HCT116 (cell line): Measurements from ENCODE around the gene WASF2. TPM values are rescaled to one million over a fixed set of nuclear protein-coding genes. Genes with fewer than 3 reads are reported as not detected.

Experiments used
- ATAC-seq: fragments of 200-7000 bp; cut with Tn5 transposase; 2 replicates; pipeline ENCODE4 v1.9.1; 2020; ENCODE audit warnings: mild to moderate bottlenecking, moderate library complexity
- BruUV-seq: library from RNA; stranded (reverse); fragments of 400-500 nt; replicated peaks from 2 replicates; lab custom pipeline; 2021; lab: Mats Ljungman, UMichigan
- CTCF ChIA-PET: fragments of 300-600 bp; sonication (Branson Sonifier 250); formaldehyde crosslinking; loops from one replicate; lab custom pipeline; 2021; ENCODE audit warnings: antibody characterized with exemption; lab: Charles Lee
- POLR2A ChIA-PET: fragments of 300-600, 350-600 bp; sonication (Branson Sonifier 250); formaldehyde crosslinking; loops from one replicate; lab custom pipeline; 2021; ENCODE audit warnings: antibody characterized with exemption; lab: Charles Lee
- RAD21 ChIA-PET, 2 experiments: fragments of 300-600 bp; sonication (Branson Sonifier 250); formaldehyde crosslinking; loops; one replicate each; lab custom pipeline; 2023; ENCODE audit warnings: low total read pairs in 2 of 2; ENCODE audit not compliant: uncharacterized antibody in 2 of 2, unreplicated experiment in 2 of 2, low non-redundant PET in 1 of 2; lab: Charles Lee
- DNase-seq: peaks from one replicate; pipeline ENCODE4 v3.0.0-alpha.2; 2010; ENCODE audit warnings: low read depth, low spot score
- H2AFZ ChIP-seq: fragments of 200-600 bp; shearing (Covaris generic), sonication (generic); 2 replicates; pipeline ENCODE4 v1.6.1; 2017; ENCODE audit warnings: low read depth, mixed run types, mixed read lengths, antibody characterized with exemption, low read length; ENCODE audit not compliant: poor library complexity, severe bottlenecking
- H3K27ac ChIP-seq: 2 replicates; pipeline ENCODE4 v1.5.1; 2012; ENCODE audit warnings: low read depth, low read length
- H3K27me3 ChIP-seq: fragments of 200-600 bp; sonication (generic); 2 replicates; pipeline ENCODE4 v1.6.1; 2016; ENCODE audit warnings: mixed run types, low read length, mixed read lengths; ENCODE audit not compliant: insufficient read depth
- H3K36me3 ChIP-seq, 2 experiments: fragments of 200-500 bp in 1 of 2; fragments of 200-600 bp in 1 of 2; sonication (Bioruptor generic) in 1 of 2; sonication (generic) in 1 of 2; 2 replicates each; pipeline versions ENCODE4 v1.5.1 to v1.6.1; 2014 to 2016; ENCODE audit warnings: low read length in 2 of 2, inconsistent platforms in 1 of 2, mixed read lengths in 1 of 2, mixed run types in 1 of 2; ENCODE audit not compliant: insufficient read depth in 2 of 2, control insufficient read depth in 1 of 2
- H3K4me1 ChIP-seq, 2 experiments: fragments of 200-600 bp in 1 of 2; sonication (generic) in 1 of 2; 2 replicates each; pipeline versions ENCODE4 v1.5.1 to v1.6.1; 2012 to 2017; ENCODE audit warnings: low read length in 2 of 2, inconsistent platforms in 1 of 2, mild to moderate bottlenecking in 1 of 2, mixed read lengths in 1 of 2, mixed run types in 1 of 2, moderate library complexity in 1 of 2; ENCODE audit not compliant: insufficient read depth in 2 of 2, control insufficient read depth in 1 of 2
- H3K4me2 ChIP-seq: fragments of 200-600 bp; sonication (generic); 2 replicates; pipeline ENCODE4 v1.6.1; 2017; ENCODE audit warnings: mixed run types, low read length, mixed read lengths
- H3K4me3 ChIP-seq, 2 experiments: fragments of 200-600 bp in 1 of 2; sonication (generic) in 1 of 2; replicated peaks in 1 of 2; 2 replicates each; pipeline ENCODE4 v1.5.1; 2011 to 2016; ENCODE audit warnings: low read length in 2 of 2, control low read depth in 1 of 2, low read depth in 1 of 2, mild to moderate bottlenecking in 1 of 2, mixed read lengths in 1 of 2, mixed run types in 1 of 2
- H3K79me2 ChIP-seq: fragments of 200-600 bp; sonication (generic); 2 replicates; pipeline ENCODE4 v1.6.1; 2017; ENCODE audit warnings: mild to moderate bottlenecking, mixed run types, low read length, moderate library complexity, mixed read lengths; ENCODE audit not compliant: insufficient read depth
- H3K9ac ChIP-seq: fragments of 200-600 bp; sonication (generic); 2 replicates; pipeline ENCODE4 v1.6.1; 2016; ENCODE audit warnings: low read length, mixed read lengths
- H3K9me2 ChIP-seq: fragments of 200-600 bp; sonication (generic), shearing (Covaris generic); 2 replicates; pipeline ENCODE4 v1.6.1; 2017; ENCODE audit warnings: mixed run types, mild to moderate bottlenecking, moderate library complexity; ENCODE audit not compliant: insufficient read depth
- H3K9me3 ChIP-seq, 2 experiments: fragments of 200-500 bp in 1 of 2; fragments of 200-600 bp in 1 of 2; sonication (Bioruptor generic) in 1 of 2; sonication (generic) in 1 of 2; 2 replicates each; pipeline ENCODE4 v1.6.1; 2014 to 2017; ENCODE audit warnings: low read length in 2 of 2, mixed read lengths in 2 of 2, inconsistent platforms in 1 of 2, low read depth in 1 of 2, mild to moderate bottlenecking in 1 of 2, mixed run types in 1 of 2, moderate library complexity in 1 of 2; ENCODE audit not compliant: control insufficient read depth in 1 of 2, insufficient read depth in 1 of 2
- H4K20me1 ChIP-seq: fragments of 200-600 bp; sonication (generic), shearing (Covaris generic); 2 replicates; pipeline ENCODE4 v1.6.1; 2017; ENCODE audit warnings: mixed run types, mild to moderate bottlenecking, moderate library complexity; ENCODE audit not compliant: insufficient read depth
- ATF3 ChIP-seq: IDR thresholded peaks from 2 replicates; pipeline ENCODE4 v1.6.1; 2012
- CEBPB ChIP-seq: IDR thresholded peaks from 2 replicates; pipeline ENCODE4 v1.6.1; 2012; ENCODE audit warnings: low read depth
- EGR1 ChIP-seq: IDR thresholded peaks from 2 replicates; pipeline ENCODE4 v1.6.1; 2012; ENCODE audit warnings: low read depth
- EZH2phosphoT487 ChIP-seq: fragments of 200-600 bp; IDR thresholded peaks from 2 replicates; pipeline ENCODE4 v1.6.1; 2018; ENCODE audit warnings: antibody characterized with exemption, borderline replicate concordance
- JUND ChIP-seq: IDR thresholded peaks from 2 replicates; pipeline ENCODE4 v1.6.1; 2012
- POLR2A ChIP-seq: IDR thresholded peaks from 2 replicates; pipeline ENCODE4 v1.7.0; 2011; ENCODE audit warnings: borderline replicate concordance; ENCODE audit not compliant: insufficient read depth, insufficient read length; ENCODE audit errors: extremely low read depth
- RAD21 ChIP-seq: IDR thresholded peaks from 2 replicates; pipeline ENCODE4 v1.6.1; 2012; ENCODE audit warnings: low read depth, mild to moderate bottlenecking
- REST ChIP-seq: IDR thresholded peaks from 2 replicates; pipeline ENCODE4 v1.6.1; 2012; ENCODE audit warnings: low read depth
- SIN3A ChIP-seq: IDR thresholded peaks from 2 replicates; pipeline ENCODE4 v1.6.1; 2012; ENCODE audit warnings: low read depth
- intact Hi-C: fragments of 100-400 bp; cut with micrococcal nuclease; formaldehyde crosslinking; loops from 2 replicates; pipeline ENCODE4 v1.10.0; 2022
- total RNA-seq: library from RNA; stranded (reverse); gene quantifications from one replicate; pipeline ENCODE4 v1.2.1, GENCODE V29; 2021; ENCODE audit not compliant: unreplicated experiment
- TF ChIP-seq, protein P1 (sequence below): IDR thresholded peaks from 2 replicates; pipeline ENCODE4 v1.6.1; 2012
- TF ChIP-seq, protein P2 (sequence below): IDR thresholded peaks from 2 replicates; pipeline ENCODE4 v1.6.1; 2011; ENCODE audit warnings: mild to moderate bottlenecking, low read length, moderate library complexity; ENCODE audit not compliant: insufficient replicate concordance; ENCODE audit errors: extremely low read depth

Gene WASF2
- total RNA-seq, 1 experiment from 2014 or later: 111 TPM

- Histone ChIP-seq H3K9ac (no peak overlapping the region), H3K27ac (no peak overlapping the region), H3K79me2 (peaks cover 94% of the 10 kb centered on the region), H3K9me2 (no peaks in the 10 kb centered on the region), H4K20me1 (peaks cover 14% of the 10 kb centered on the region; the same call in 1 of the 2 replicates), H3K36me3 (no peaks in the 10 kb centered on the region), H3K27me3 (no peaks in the 10 kb centered on the region), H3K4me2 (no peak overlapping the region), H3K4me1 (peaks cover 9 to 16% of the 10 kb centered on the region in 2 experiments), H2AFZ (no peak overlapping the region), H3K9me3 (no peaks in the 10 kb centered on the region), H3K4me3 (no peak overlapping the region)
- TF ChIP-seq EGR1: no peak
- TF ChIP-seq RAD21: no peak
- TF ChIP-seq, protein P1, sequence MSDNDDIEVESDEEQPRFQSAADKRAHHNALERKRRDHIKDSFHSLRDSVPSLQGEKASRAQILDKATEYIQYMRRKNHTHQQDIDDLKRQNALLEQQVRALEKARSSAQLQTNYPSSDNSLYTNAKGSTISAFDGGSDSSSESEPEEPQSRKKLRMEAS: no peak
- no peak for TF ChIP-seq SIN3A
- TF ChIP-seq POLR2A: no peak
- no peak for TF ChIP-seq REST
- TF ChIP-seq JUND: no peak
- TF ChIP-seq ATF3: no peak
- TF ChIP-seq, protein P2, sequence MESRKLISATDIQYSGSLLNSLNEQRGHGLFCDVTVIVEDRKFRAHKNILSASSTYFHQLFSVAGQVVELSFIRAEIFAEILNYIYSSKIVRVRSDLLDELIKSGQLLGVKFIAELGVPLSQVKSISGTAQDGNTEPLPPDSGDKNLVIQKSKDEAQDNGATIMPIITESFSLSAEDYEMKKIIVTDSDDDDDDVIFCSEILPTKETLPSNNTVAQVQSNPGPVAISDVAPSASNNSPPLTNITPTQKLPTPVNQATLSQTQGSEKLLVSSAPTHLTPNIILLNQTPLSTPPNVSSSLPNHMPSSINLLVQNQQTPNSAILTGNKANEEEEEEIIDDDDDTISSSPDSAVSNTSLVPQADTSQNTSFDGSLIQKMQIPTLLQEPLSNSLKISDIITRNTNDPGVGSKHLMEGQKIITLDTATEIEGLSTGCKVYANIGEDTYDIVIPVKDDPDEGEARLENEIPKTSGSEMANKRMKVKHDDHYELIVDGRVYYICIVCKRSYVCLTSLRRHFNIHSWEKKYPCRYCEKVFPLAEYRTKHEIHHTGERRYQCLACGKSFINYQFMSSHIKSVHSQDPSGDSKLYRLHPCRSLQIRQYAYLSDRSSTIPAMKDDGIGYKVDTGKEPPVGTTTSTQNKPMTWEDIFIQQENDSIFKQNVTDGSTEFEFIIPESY: no peak
- no peak for TF ChIP-seq EZH2phosphoT487
- TF ChIP-seq CEBPB: no peak
- no TSS peak for BruUV-seq
- intact Hi-C loops: no loop called here
- POLR2A ChIA-PET: no interaction called here
- no peak for DNase-seq
- CTCF ChIA-PET: no interaction called here
- no peak for ATAC-seq
- RAD21 ChIA-PET: no interaction called here
Measured at GRCh38 chr1:27485363-27485762, 4.6 kb downstream of the WASF2 start.
